B cell (primary cell): ENCODE measurements around the gene THSD4. TPM values are rescaled to one million over a fixed set of nuclear protein-coding genes. Genes with fewer than 3 reads are reported as not detected.

ENCODE experiments used
- ATAC-seq: fragments of 200-7000 bp; cut with Tn5 transposase; one replicate; pipeline ENCODE4 v1.10.0; 2021; ENCODE audit warnings: low read depth, mild to moderate bottlenecking, moderate number of reproducible peaks, moderate library complexity
- CTCF ChIA-PET: fragments of 350-600 bp; sonication (Branson Sonifier 250); formaldehyde crosslinking; loops from one replicate; lab custom pipeline; 2021; ENCODE audit warnings: antibody characterized with exemption, inconsistent platforms; lab: Charles Lee
- POLR2A ChIA-PET: fragments of 350-600 bp; sonication (Branson Sonifier 250); formaldehyde crosslinking; loops from one replicate; lab custom pipeline; 2021; ENCODE audit warnings: antibody characterized with exemption; lab: Charles Lee
- DNase-seq: peaks from one replicate; pipeline ENCODE4 v3.0.0; 2013
- H2AFZ ChIP-seq: 2 replicates; pipeline ENCODE4 v1.6.1; 2012; ENCODE audit warnings: mild to moderate bottlenecking, low read depth, low read length; ENCODE audit not compliant: insufficient read depth, poor library complexity, severe bottlenecking
- H3K27ac ChIP-seq, 2 donors: 1 replicate in 1 of 2; 2 replicates in 1 of 2; pipeline ENCODE4 v1.5.1; 2012 to 2013; ENCODE audit warnings: low read length in 2 of 2, mild to moderate bottlenecking in 2 of 2, moderate library complexity in 1 of 2
- H3K27me3 ChIP-seq, 4 experiments: fragments of 200-600 bp in 1 of 4; sonication (generic) in 1 of 4; replicated peaks in 1 of 4; 1 replicate in 2 of 4; 2 replicates in 2 of 4; pipeline versions ENCODE4 v1.6.1 to v1.7.0; 2013 to 2016; ENCODE audit warnings: low read length in 3 of 4, mild to moderate bottlenecking in 2 of 4, mixed read lengths in 1 of 4, moderate library complexity in 1 of 4; ENCODE audit not compliant: insufficient read depth in 4 of 4, control insufficient read depth in 3 of 4; ENCODE audit errors: control extremely low read depth in 1 of 4
- H3K36me3 ChIP-seq, 2 experiments: replicated peaks in 1 of 2; 1 replicate in 1 of 2; 2 replicates in 1 of 2; pipeline versions ENCODE4 v1.6.1 to v1.7.1; 2013; ENCODE audit warnings: low read length in 1 of 2; ENCODE audit not compliant: insufficient read depth in 2 of 2, control insufficient read depth in 1 of 2; ENCODE audit errors: control extremely low read depth in 1 of 2, extremely low read depth in 1 of 2
- H3K4me1 ChIP-seq, 2 donors: fragments of 200-600 bp in 1 of 2; sonication (generic) in 1 of 2; 1 replicate in 1 of 2; 2 replicates in 1 of 2; pipeline versions ENCODE4 v1.5.1 to v1.6.1; 2013 to 2017; ENCODE audit warnings: low read length in 2 of 2; ENCODE audit not compliant: control insufficient read depth in 2 of 2, insufficient read depth in 2 of 2
- H3K4me2 ChIP-seq: replicated peaks from 2 replicates; pipeline ENCODE3; 2012; ENCODE audit warnings: mild to moderate bottlenecking, low read depth, low read length; ENCODE audit not compliant: poor library complexity, severe bottlenecking
- H3K4me3 ChIP-seq, 5 experiments: fragments of 200-600 bp in 1 of 5; sonication (generic) in 1 of 5; 1 replicate in 3 of 5; 2 replicates in 2 of 5; pipeline versions ENCODE4 v1.5.1 to v1.7.0; 2011 to 2016; ENCODE audit warnings: low read length in 4 of 5, mild to moderate bottlenecking in 4 of 5, low read depth in 2 of 5, control low read depth in 1 of 5, moderate library complexity in 1 of 5; ENCODE audit not compliant: insufficient read depth in 1 of 5; ENCODE audit errors: control extremely low read depth in 1 of 5, extremely low read depth in 1 of 5
- H3K79me2 ChIP-seq: fragments of 200-600 bp; sonication (generic); one replicate; pipeline ENCODE4 v1.6.0; 2016; ENCODE audit warnings: low read length; ENCODE audit not compliant: control insufficient read depth, insufficient read depth
- H3K9ac ChIP-seq: fragments of 200-600 bp; sonication (generic); 2 replicates; pipeline ENCODE4 v1.6.1; 2017; ENCODE audit warnings: mild to moderate bottlenecking, low read length, moderate library complexity
- H3K9me3 ChIP-seq, 3 donors: one replicate each; pipeline versions ENCODE4 v1.6.1 to v1.7.1; 2013; ENCODE audit warnings: low read length in 2 of 3; ENCODE audit not compliant: control insufficient read depth in 2 of 3, insufficient read depth in 1 of 3; ENCODE audit errors: control extremely low read depth in 1 of 3
- H4K20me1 ChIP-seq: 2 replicates; pipeline ENCODE4 v1.6.0; 2012; ENCODE audit warnings: mild to moderate bottlenecking, low read length; ENCODE audit not compliant: insufficient read depth, control insufficient read depth, poor library complexity, severe bottlenecking
- H3K27ac Mint-ChIP-seq: one replicate; pipeline ENCODE4 v1.8.0; 2021; ENCODE audit warnings: mixed read lengths
- H3K27me3 Mint-ChIP-seq: one replicate; pipeline ENCODE4 v1.8.0; 2021; ENCODE audit warnings: mixed read lengths
- H3K4me1 Mint-ChIP-seq: one replicate; pipeline ENCODE4 v1.8.0; 2021; ENCODE audit warnings: mixed read lengths
- H3K4me3 Mint-ChIP-seq: one replicate; pipeline ENCODE4 v1.8.0; 2021; ENCODE audit warnings: mixed read lengths
- H3K9me3 Mint-ChIP-seq: one replicate; pipeline ENCODE4 v1.8.0; 2022; ENCODE audit warnings: mixed read lengths; ENCODE audit not compliant: insufficient read depth
- EZH2 ChIP-seq: IDR thresholded peaks from 2 replicates; pipeline ENCODE4 v1.6.1; 2012; ENCODE audit warnings: borderline replicate concordance, low read depth, mild to moderate bottlenecking, moderate library complexity, low read length; ENCODE audit not compliant: insufficient read depth, poor library complexity, severe bottlenecking
- WGBS: methylation state at CpG from one replicate; pipeline ENCODE4 v1.1.5; 2013; ENCODE audit warnings: missing lambda C conversion rate; ENCODE audit not compliant: insufficient coverage; 5-methylcytosine and 5-hydroxymethylcytosine counted together
- intact Hi-C: fragments of 100-400 bp; cut with micrococcal nuclease; formaldehyde crosslinking; loops from one replicate; pipeline ENCODE4 v1.10.0; 2022
- polyA plus RNA-seq: library from polyadenylated mRNA; depleted of rRNA; stranded (reverse); fragments of >200 nt; gene quantifications from 2 replicates; pipeline ENCODE4 v1.2.3, GENCODE V29; 2012
- total RNA-seq, 2 donors: library from RNA; stranded (reverse); fragments of 120-200 nt in 1 of 2; gene quantifications; 1 replicate in 1 of 2; 2 replicates in 1 of 2; pipeline versions ENCODE4 v1.2.3 to v1.2.4, GENCODE V29; 2013 to 2022
- TF ChIP-seq, protein P1 (sequence below): fragments of 200-600 bp; IDR thresholded peaks from one replicate; pipeline ENCODE4 v1.8.0; 2022; ENCODE audit warnings: antibody characterized with exemption, mild to moderate bottlenecking

The THSD4 gene
- total and polyA plus RNA-seq, 2 donors (not counting 1 experiment from before 2014, with no cell fraction given): not detected

DNA sequence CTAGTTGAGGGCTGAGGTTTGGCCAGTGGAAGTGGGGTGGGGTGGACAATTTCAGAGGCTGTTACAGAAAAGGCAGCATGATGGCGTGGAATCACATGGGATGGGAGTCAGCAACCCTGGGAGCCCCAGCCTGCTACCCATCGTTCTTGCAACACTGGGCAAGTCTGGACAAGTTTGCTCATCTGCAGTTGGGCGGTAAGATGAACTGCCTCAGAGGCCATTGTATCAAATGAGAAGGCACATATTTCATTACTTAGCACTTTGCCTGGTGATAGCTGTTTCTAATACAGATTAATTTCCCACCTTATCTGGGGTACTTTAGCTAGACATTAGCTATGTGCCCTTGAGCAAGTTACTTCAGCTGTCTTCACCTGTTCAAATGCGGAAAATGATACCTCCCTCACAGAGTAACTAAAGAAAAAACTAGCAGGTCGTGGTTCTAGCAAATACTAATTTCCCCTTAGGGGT is 248.9 kb downstream of the THSD4 start:
- no peak for DNase-seq
- WGBS: 85% methylated on average over 2 of the region's 5 CpGs
- H3K27ac Mint-ChIP-seq: no peak overlapping the region

DNA sequence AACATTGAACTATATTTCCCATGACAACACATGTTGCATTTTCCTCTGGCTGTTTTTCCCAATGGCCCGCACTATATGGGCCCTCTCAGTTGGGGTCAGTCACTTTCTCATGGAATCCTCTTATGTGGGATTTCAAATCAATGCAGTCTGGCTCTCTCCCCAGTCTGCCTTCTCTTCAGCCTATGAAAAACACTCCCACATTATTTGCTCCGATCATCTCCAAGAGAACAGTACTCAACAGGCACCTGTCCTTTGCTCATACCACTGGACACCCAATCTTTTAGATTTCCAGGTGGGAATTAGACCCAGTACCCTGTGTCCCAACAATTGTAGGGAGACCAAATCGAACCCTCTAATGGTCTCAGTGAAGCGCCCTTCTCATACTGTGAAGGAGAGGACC is 251.3 kb downstream of the THSD4 start:
- no peaks in the 10 kb centered on the region for H3K79me2 ChIP-seq
- H3K4me3 Mint-ChIP-seq: no peak overlapping the region
- no peak overlapping the region for H3K4me3 ChIP-seq
- no peak overlapping the region for H3K9ac ChIP-seq
- H3K4me1 Mint-ChIP-seq: no peaks in the 10 kb centered on the region
- H2AFZ ChIP-seq: no peak overlapping the region
- no peaks in the 10 kb centered on the region for H3K9me3 ChIP-seq
- no peak overlapping the region for H3K4me2 ChIP-seq
- no peaks in the 10 kb centered on the region for H4K20me1 ChIP-seq
- TF ChIP-seq EZH2: no peak
- TF ChIP-seq, protein P1, sequence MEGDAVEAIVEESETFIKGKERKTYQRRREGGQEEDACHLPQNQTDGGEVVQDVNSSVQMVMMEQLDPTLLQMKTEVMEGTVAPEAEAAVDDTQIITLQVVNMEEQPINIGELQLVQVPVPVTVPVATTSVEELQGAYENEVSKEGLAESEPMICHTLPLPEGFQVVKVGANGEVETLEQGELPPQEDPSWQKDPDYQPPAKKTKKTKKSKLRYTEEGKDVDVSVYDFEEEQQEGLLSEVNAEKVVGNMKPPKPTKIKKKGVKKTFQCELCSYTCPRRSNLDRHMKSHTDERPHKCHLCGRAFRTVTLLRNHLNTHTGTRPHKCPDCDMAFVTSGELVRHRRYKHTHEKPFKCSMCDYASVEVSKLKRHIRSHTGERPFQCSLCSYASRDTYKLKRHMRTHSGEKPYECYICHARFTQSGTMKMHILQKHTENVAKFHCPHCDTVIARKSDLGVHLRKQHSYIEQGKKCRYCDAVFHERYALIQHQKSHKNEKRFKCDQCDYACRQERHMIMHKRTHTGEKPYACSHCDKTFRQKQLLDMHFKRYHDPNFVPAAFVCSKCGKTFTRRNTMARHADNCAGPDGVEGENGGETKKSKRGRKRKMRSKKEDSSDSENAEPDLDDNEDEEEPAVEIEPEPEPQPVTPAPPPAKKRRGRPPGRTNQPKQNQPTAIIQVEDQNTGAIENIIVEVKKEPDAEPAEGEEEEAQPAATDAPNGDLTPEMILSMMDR: no peak
- no peak overlapping the region for H3K27ac ChIP-seq
- POLR2A ChIA-PET: no interaction called here
- DNase-seq: no peak
- peaks cover 2% of the 10 kb centered on the region for H3K9me3 Mint-ChIP-seq
- intact Hi-C loops: no loop called here
- no peaks in the 10 kb centered on the region for H3K4me1 ChIP-seq
- CTCF ChIA-PET: no interaction called here
- 95% methylated on average over 4 of the region's 4 CpGs for WGBS
- no peaks in the 10 kb centered on the region for H3K27me3 ChIP-seq
- peaks cover 3% of the 10 kb centered on the region for H3K27me3 Mint-ChIP-seq
- H3K27ac Mint-ChIP-seq: no peak overlapping the region
- no peaks in the 10 kb centered on the region for H3K36me3 ChIP-seq
- ATAC-seq: no peak

More for the DNA sequence above, 248.9 kb downstream of the THSD4 start:
- no peak for ATAC-seq
- Histone ChIP-seq H3K36me3 (no peaks in the 10 kb centered on the region), H4K20me1 (no peaks in the 10 kb centered on the region), H3K4me2 (no peak overlapping the region), H2AFZ (no peak overlapping the region), H3K4me1 (no peaks in the 10 kb centered on the region), H3K9ac (no peak overlapping the region), H3K27me3 (no peaks in the 10 kb centered on the region), H3K4me3 (no peak overlapping the region), H3K9me3 (peaks cover 0 to 4% (median 0%) of the 10 kb centered on the region in 3 donors), H3K79me2 (no peaks in the 10 kb centered on the region), H3K27ac (no peak overlapping the region)
- ChIA-PET CTCF (no interaction called here), POLR2A (no interaction called here)
- TF ChIP-seq, protein P1: no peak
- Mint-ChIP-seq H3K9me3 (no peaks in the 10 kb centered on the region), H3K4me3 (no peak overlapping the region), H3K4me1 (no peaks in the 10 kb centered on the region), H3K27me3 (no peaks in the 10 kb centered on the region)
- intact Hi-C loops: no loop called here
